Liver (tissue), 9 donors: ENCODE data around the gene OR52A5. TPM values are rescaled to one million over a fixed set of nuclear protein-coding genes. Genes with fewer than 3 reads are reported as not detected.

Experiments used
- DNase-seq: peaks from one replicate; pipeline ENCODE4 v3.0.0-alpha.2; 2017; ENCODE audit warnings: low spot score
- H3K27ac ChIP-seq, 2 donors: one replicate each; pipeline ENCODE4 v1.7.0; 2013; ENCODE audit warnings: inconsistent platforms in 2 of 2, low read length in 2 of 2, control low read depth in 1 of 2, low read depth in 1 of 2, mild to moderate bottlenecking in 1 of 2
- H3K27me3 ChIP-seq, 4 donors: one replicate each; pipeline versions ENCODE4 v1.6.1 to v1.7.0; 2013; ENCODE audit warnings: low read length in 3 of 4, inconsistent platforms in 1 of 4, mild to moderate bottlenecking in 1 of 4, moderate library complexity in 1 of 4; ENCODE audit not compliant: control insufficient read depth in 4 of 4, insufficient read depth in 4 of 4
- H3K36me3 ChIP-seq, 4 donors: one replicate each; pipeline versions ENCODE4 v1.6.1 to v1.7.0; 2013; ENCODE audit warnings: low read length in 3 of 4, mild to moderate bottlenecking in 3 of 4, low read depth in 1 of 4, moderate library complexity in 1 of 4; ENCODE audit not compliant: control insufficient read depth in 4 of 4, insufficient read depth in 3 of 4
- H3K4me1 ChIP-seq, 4 donors: one replicate each; pipeline versions ENCODE4 v1.6.1 to v1.7.0; 2013; ENCODE audit warnings: low read length in 3 of 4, mild to moderate bottlenecking in 3 of 4, moderate library complexity in 1 of 4; ENCODE audit not compliant: control insufficient read depth in 4 of 4, insufficient read depth in 4 of 4
- H3K4me3 ChIP-seq, 3 donors: one replicate each; pipeline versions ENCODE4 v1.6.1 to v1.7.0; 2013; ENCODE audit warnings: low read length in 3 of 3, control low read depth in 1 of 3, low read depth in 1 of 3, mild to moderate bottlenecking in 1 of 3
- H3K9ac ChIP-seq, 2 donors: one replicate each; pipeline ENCODE4 v1.7.0; 2013; ENCODE audit warnings: low read length in 2 of 2, mild to moderate bottlenecking in 2 of 2, moderate library complexity in 2 of 2, control low read depth in 1 of 2, low read depth in 1 of 2
- H3K9me3 ChIP-seq, 4 donors: one replicate each; pipeline versions ENCODE4 v1.6.1 to v1.7.0; 2013; ENCODE audit warnings: low read length in 3 of 4; ENCODE audit not compliant: control insufficient read depth in 4 of 4
- CTCF ChIP-seq: fragments of 150-350 bp; IDR thresholded peaks from 2 replicates; pipeline ENCODE4 v1.5.1; 2017; ENCODE audit warnings: improper control_type of control experiment, low read depth, low read length; ENCODE audit not compliant: missing input control
- EGR1 ChIP-seq, 2 donors: IDR thresholded peaks; 2 replicates each; pipeline ENCODE4 v1.6.1; 2016 to 2018; ENCODE audit warnings: antibody characterized with exemption in 2 of 2, low read depth in 2 of 2
- FOXA2 ChIP-seq: IDR thresholded peaks from 2 replicates; pipeline ENCODE4 v1.6.1; 2016; ENCODE audit warnings: antibody characterized with exemption
- GABPA ChIP-seq, 2 donors: IDR thresholded peaks in 1 of 2; conservative IDR thresholded peaks in 1 of 2; 2 replicates each; pipeline ENCODE4 v1.6.1; 2016; ENCODE audit warnings: antibody characterized with exemption in 2 of 2, mild to moderate bottlenecking in 1 of 2, moderate library complexity in 1 of 2
- HNF4A ChIP-seq, 2 donors: conservative IDR thresholded peaks; 2 replicates each; pipeline ENCODE4 v1.6.1; 2016; ENCODE audit warnings: antibody characterized with exemption in 2 of 2, mild to moderate bottlenecking in 2 of 2
- HNF4G ChIP-seq: IDR thresholded peaks from 2 replicates; pipeline ENCODE4 v1.6.1; 2016; ENCODE audit warnings: antibody characterized with exemption
- MAX ChIP-seq: IDR thresholded peaks from 2 replicates; pipeline ENCODE4 v1.6.1; 2016; ENCODE audit warnings: antibody characterized with exemption
- NR2F2 ChIP-seq: IDR thresholded peaks from 2 replicates; pipeline ENCODE4 v1.6.1; 2016; ENCODE audit warnings: antibody characterized with exemption
- REST ChIP-seq: IDR thresholded peaks from 2 replicates; pipeline ENCODE4 v1.6.1; 2016; ENCODE audit warnings: antibody characterized with exemption, mild to moderate bottlenecking
- RXRA ChIP-seq, 2 donors: IDR thresholded peaks; 2 replicates each; pipeline ENCODE4 v1.6.1; 2017 to 2018; ENCODE audit warnings: antibody characterized with exemption in 2 of 2, mild to moderate bottlenecking in 1 of 2
- SP1 ChIP-seq: IDR thresholded peaks from 2 replicates; pipeline ENCODE4 v1.6.1; 2018; ENCODE audit warnings: antibody characterized with exemption, mild to moderate bottlenecking
- YY1 ChIP-seq: IDR thresholded peaks from 2 replicates; pipeline ENCODE4 v1.6.1; 2016; ENCODE audit warnings: antibody characterized with exemption, mild to moderate bottlenecking
- ZBTB33 ChIP-seq: IDR thresholded peaks from 2 replicates; pipeline ENCODE4 v1.6.1; 2016; ENCODE audit warnings: antibody characterized with exemption
- whole genome bisulfite sequencing: extraction: QIAGEN DNeasy Blood & Tissue Kit; methylation state at CpG from one replicate; pipeline ENCODE4 v1.1.7; 2013; 5-methylcytosine and 5-hydroxymethylcytosine counted together
- polyA plus RNA-seq, 2 donors: library from polyadenylated mRNA; stranded (reverse) in 1 of 2; unstranded in 1 of 2; fragments of 200-250 nt in 1 of 2; fragments of >200 nt in 1 of 2; fragmentation: Nextera tagmentation in 1 of 2; extraction: Ambion mirVana in 1 of 2; gene quantifications; one replicate each; pipeline versions ENCODE4 v1.2.1 to v1.2.3, GENCODE V29; 2013 to 2015
- total RNA-seq, 2 donors: library from RNA; depleted of rRNA; stranded (reverse); fragments of >200 nt; gene quantifications; one replicate each; pipeline ENCODE4 v1.2.3, GENCODE V29; 2014
- donor health status: healthy.
- donor health status: healthy.
- donor health status: healthy.
- donor health status: healthy.
- donor health status: healthy.

The OR52A5 gene
- total and polyA plus RNA-seq, 4 donors = not detected

- H3K9ac ChIP-seq = no peak overlapping the region
- no peak for TF ChIP-seq HNF4A (conservative IDR thresholded peaks at IDR 0.05)
- TF ChIP-seq REST = no peak
- TF ChIP-seq CTCF = no peak
- TF ChIP-seq EGR1 (IDR thresholded peaks at IDR 0.05; ENCODE audit: low read depth in 2 of 2) = no peak
- TF ChIP-seq NR2F2 = no peak
- TF ChIP-seq HNF4G = no peak
- TF ChIP-seq ZBTB33 = no peak
- TF ChIP-seq FOXA2 = no peak
- no peak for TF ChIP-seq RXRA (IDR thresholded peaks at IDR 0.05)
- no peak for TF ChIP-seq MAX
- TF ChIP-seq YY1 = no peak
- TF ChIP-seq SP1 = no peak
- no peak for TF ChIP-seq GABPA (IDR thresholded peaks at IDR 0.05 in 1 of 2, conservative IDR thresholded peaks at IDR 0.05 in 1 of 2)
- no peaks in the 10 kb centered on the region for H3K36me3 ChIP-seq
- H3K27ac ChIP-seq = no peak overlapping the region
- no peak overlapping the region for H3K4me3 ChIP-seq
- peaks cover 0 to 7% (median 1%) of the 10 kb centered on the region in 4 donors for H3K27me3 ChIP-seq
- H3K9me3 ChIP-seq = peaks cover 0 to 4% (median 0%) of the 10 kb centered on the region in 4 donors
- DNase-seq = no peak
- peaks cover 0 to 2% (median under 1%) of the 10 kb centered on the region in 4 donors for H3K4me1 ChIP-seq
Observed at GRCh38 chr11:5083602-5084001, 54.6 kb downstream of the OR52A5 start.

- Histone ChIP-seq H3K27ac (no peak overlapping the region), H3K4me3 (no peak overlapping the region), H3K27me3 (peaks cover 0 to 11% (median 1%) of the 10 kb centered on the region in 4 donors), H3K9me3 (peaks cover 0 to 3% (median 0%) of the 10 kb centered on the region in 4 donors), H3K36me3 (no peaks in the 10 kb centered on the region), H3K9ac (no peak overlapping the region), H3K4me1 (peaks cover 0 to 2% (median 0%) of the 10 kb centered on the region in 4 donors)
- 62% methylated on average over 2 of the region's 2 CpGs for WGBS
- DNase-seq = no peak
- TF ChIP-seq CTCF (no peak), GABPA (IDR thresholded peaks at IDR 0.05 in 1 of 2, conservative IDR thresholded peaks at IDR 0.05 in 1 of 2) (no peak), SP1 (no peak), EGR1 (IDR thresholded peaks at IDR 0.05; ENCODE audit: low read depth in 2 of 2) (no peak), HNF4G (no peak), FOXA2 (no peak)
Observed at GRCh38 chr11:5081405-5081804, 56.8 kb downstream of the OR52A5 start.
